Activated T-cell treated with anti-CD3 and anti-CD28 coated beads, Interleukin-2, amount 50 U/mL, for 1 hour (primary cell): Measurements from ENCODE around the gene MAGEC3.
"Not testable (repeated sequence)": the region's sequence is repeated elsewhere in the genome, so short reads cannot be mapped to it uniquely, and the experiment has no call there.

Experiments
- DNase-seq: peaks from one replicate; pipeline ENCODE4 v3.0.0-alpha.2; 2020

Gene MAGEC3, protein sequence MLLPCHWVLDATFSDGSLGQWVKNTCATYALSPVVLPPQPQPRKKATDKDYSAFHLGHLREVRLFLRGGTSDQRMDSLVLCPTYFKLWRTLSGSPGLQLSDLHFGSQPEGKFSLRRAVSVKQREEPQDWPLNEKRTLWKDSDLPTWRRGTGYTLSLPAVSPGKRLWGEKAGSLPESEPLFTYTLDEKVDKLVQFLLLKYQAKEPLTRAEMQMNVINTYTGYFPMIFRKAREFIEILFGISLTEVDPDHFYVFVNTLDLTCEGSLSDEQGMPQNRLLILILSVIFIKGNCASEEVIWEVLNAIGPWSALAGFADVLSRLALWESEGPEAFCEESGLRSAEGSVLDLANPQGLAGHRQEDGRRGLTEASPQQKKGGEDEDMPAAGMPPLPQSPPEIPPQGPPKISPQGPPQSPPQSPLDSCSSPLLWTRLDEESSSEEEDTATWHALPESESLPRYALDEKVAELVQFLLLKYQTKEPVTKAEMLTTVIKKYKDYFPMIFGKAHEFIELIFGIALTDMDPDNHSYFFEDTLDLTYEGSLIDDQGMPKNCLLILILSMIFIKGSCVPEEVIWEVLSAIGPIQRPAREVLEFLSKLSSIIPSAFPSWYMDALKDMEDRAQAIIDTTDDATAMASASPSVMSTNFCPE

DNA sequence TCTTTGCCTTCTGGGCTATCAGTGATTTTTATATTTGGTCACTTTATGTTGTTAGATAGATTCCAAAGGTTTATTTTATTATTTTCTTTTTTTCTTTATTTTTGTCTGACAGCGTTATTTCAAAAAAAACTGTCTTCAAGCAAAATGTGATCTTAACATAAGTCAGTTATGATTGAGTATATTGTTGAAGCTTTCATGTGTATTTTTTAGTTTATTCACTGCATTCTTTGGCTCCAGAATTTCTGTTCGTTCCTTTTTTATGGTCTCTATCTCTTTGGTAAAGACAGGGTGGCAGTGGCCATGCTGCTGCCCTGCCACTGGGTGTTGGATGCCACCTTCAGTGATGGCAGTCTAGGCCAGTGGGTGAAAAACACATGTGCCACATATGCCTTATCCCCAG, at the start of gene MAGEC3:
Gene MAGEC3 (plus strand): TSS at position 301 of the 400 bp plus-strand sequence. CDS start 0 bp downstream, at position 301.
- no peak for DNase-seq

DNA sequence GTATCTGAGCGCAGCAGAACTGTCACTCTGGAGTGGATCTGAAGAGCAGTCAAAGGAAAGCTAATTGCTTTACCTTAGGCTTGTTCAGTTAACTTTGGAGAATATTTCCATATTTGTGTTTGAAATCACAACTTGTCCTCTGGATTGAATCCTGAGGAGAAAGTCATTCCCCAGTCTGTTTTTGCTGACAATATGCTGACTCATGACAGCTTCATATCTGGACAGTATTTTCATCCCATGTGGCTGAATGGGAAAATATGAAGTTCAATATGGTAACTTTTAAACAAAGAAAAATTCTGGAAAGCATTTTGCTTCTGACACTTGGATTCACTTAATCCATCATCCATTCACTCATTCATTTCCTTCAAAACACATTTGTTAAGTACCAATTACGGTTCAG, 46.3 kb upstream of the MAGEC3 start:
- no peak for DNase-seq

GRCh38 chrX:141811438-141811837, 26.7 kb upstream of the MAGEC3 start:
- DNase-seq: no peak

- DNase-seq: no peak
Observed at GRCh38 chrX:141814213-141814857, 23.8 kb upstream of the MAGEC3 start.

DNA sequence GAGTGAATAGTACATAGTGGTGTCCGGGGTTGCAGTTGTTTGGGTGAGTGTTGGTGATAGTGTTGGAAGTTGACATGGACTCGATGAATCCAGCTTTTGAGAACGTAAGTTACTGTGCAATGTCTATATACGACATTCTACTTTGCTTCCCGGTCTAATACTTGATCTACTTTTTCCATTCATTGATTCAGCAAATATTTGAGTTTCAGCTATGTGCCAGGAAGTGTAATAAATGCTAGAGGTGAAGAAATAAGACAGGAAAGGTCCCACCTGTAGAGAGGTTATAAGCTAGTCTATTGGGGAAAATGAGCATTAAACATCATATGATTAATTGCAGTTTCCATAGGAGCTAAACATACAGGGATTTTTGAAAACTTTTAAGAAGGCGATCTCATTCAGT, 22.2 kb upstream of the MAGEC3 start:
- no peak for DNase-seq

GRCh38 chrX:141832247-141832646, 5.9 kb upstream of the MAGEC3 start:
- DNase-seq: no peak

- no peak for DNase-seq
Observed at GRCh38 chrX:141839856-141840255, 1.7 kb downstream of the MAGEC3 start.

GRCh38 chrX:141857479-141857878, 19.4 kb downstream of the MAGEC3 start:
- no peak for DNase-seq

GRCh38 chrX:141879616-141880015, 41.5 kb downstream of the MAGEC3 start:
- DNase-seq: no peak

- not testable (repeated sequence) for DNase-seq
Observed at GRCh38 chrX:141888811-141889210, 50.7 kb downstream of the MAGEC3 start.

DNA sequence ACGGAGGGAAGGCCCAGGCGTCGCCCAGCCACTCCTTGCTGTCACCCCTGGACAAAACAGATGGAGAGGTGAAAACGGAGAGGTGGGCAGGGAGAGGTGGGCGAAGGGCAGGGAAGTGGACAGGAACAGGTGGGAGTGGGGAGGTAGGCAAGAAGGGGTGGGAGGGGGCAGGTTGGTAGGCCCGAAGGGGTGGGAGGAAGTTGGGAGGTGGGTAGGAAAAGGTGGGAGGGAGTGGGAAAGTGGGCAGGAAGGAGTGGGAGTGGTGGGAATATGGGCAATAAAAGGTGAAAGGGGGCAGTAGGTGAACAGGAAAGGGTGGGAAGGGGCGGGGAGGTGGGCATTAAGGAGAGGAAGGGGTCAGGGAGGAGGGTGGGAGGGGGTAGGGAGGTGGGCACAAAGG, 56.6 kb downstream of the MAGEC3 start:
- no peak for DNase-seq

GRCh38 chrX:141897690-141898089, 59.6 kb downstream of the MAGEC3 start:
- no peak for DNase-seq

- DNase-seq: no peak
Observed at GRCh38 chrX:141902366-141902765, 64.2 kb downstream of the MAGEC3 start.

GRCh38 chrX:141903400-141904155, 65.5 kb downstream of the MAGEC3 start, which contains the start of gene MAGEC1:
Gene MAGEC1 (plus strand): TSS chrX:141903894. CDS start chrX:141905073, 1,179 bp downstream.
- no peak for DNase-seq

DNA sequence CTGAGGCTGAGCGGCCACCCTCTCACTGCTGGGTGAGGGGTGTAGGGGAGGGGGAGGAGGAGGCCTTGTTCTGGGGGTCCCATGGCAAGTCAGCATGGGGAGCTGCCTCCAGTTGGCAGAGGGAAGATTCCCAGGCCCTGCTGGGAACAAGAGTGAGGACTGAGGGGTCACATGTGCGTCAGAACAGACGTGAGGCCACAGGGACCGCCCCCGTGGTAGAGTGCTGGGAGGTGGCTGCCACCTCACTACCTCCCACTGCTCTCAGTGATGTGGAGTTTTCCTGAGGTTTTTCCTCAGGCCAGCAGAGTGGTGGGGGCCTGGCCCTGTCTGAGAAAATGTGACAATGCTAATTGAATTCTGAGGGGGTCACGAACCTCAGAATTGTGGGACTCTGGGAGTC, 66.1 kb downstream of the MAGEC3 start:
- DNase-seq: no peak

GRCh38 chrX:141917801-141918200, 79.7 kb downstream of the MAGEC3 start:
- DNase-seq: no peak

DNA sequence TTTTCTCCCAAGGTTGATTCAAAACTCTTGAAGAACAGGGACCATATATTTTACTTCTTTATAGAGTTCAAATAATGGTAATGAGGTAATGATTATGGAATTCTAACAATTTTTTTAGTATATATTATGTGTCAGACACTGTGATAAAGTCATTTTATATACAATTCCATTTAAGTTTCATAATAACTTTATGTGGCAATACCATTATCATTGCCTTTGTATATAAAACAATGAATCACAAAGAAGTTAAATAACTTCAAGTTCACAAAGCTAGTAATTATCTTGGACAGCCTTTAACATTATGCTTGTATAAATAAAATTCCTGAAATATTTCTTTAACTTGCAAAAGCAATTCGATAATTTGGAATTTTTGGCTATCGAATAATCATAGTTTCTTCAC, 86.2 kb downstream of the MAGEC3 start:
- no peak for DNase-seq

GRCh38 chrX:141928432-141928831, 90.3 kb downstream of the MAGEC3 start:
- no peak for DNase-seq

DNA sequence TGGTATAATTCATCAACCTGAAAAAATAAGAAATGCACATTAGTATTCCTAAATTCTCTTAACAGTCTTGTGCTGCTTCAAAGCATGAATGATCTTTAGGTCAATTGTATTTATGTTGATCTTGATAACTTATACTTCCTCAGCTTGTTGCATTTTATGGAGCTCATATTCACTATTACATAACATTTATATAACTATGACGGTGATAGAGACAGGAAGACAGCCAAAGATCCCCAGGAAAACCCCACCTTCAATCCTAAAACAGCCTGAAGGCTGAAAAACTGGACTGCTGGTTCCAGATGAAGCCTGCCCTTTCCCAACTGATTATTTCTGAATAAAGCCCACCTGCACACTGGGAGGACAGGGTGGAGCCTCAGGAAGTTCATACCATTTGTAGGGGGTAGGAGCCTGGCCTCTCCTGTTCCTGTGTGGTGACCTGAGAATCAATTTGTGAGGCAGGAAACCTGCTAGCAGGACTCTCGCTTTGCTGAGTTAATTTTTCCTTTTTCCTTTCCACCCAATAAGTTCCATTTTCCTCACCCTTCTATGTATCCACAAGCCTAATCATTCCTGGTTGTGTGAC, 96.0 kb downstream of the MAGEC3 start:
- DNase-seq: no peak

DNA sequence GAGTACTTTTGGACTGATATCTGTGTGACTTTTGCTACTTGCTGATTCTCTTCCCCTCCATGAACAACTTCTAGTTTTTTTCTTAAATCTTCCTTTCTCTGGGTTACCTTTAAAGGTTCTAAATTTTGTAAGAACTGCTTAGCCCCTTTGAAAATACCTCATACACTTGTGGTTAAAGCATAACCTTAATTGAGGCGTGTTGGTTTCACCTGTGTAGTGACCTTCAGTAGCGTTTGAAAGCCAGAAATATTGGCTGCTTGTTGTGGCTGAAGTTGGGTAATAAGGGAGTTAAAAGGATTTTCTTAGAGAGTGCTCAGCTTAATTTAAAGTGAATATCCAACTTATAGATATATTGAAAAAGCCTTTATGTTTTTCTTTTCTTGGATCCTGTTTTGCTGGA, 97.5 kb downstream of the MAGEC3 start:
- no peak for DNase-seq

DNA sequence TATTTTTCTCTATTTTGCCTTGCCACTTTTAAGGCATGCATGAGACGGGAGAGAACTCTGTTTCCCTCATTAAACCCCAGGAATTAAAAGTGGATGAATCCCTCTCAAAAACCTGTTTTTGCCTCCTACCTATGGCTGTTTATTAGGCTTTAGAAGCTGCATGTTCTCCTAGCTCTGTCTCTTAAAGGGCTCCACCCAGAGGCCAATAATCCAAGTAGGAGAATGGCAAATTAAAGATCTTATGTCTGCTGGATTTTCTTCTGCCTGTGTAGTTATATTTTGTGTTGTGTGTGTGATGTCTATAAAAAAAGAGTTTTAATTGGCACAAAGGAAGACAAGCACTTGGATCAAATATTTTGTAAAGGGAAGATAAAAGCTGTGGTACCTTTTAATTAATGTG, 98.0 kb downstream of the MAGEC3 start:
- DNase-seq: no peak

DNA sequence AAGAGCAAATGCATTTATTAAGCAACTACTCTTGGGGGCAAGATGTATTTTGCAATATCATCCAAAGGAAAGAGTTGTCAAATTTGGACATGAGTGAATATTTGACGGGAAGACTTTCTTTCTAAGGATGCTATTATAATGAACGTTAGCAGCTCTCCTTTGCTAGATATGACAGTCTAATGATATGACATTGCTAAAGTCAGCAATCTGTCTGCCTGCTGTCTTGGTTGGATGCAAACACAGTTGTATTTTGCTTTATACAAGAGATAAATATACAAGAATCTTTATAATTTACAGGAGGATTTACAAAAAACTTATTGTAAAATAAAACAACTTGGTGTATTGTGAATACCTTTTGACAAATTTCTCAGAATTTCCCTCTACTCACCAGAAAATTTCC, 103.1 kb downstream of the MAGEC3 start:
- no peak for DNase-seq

DNA sequence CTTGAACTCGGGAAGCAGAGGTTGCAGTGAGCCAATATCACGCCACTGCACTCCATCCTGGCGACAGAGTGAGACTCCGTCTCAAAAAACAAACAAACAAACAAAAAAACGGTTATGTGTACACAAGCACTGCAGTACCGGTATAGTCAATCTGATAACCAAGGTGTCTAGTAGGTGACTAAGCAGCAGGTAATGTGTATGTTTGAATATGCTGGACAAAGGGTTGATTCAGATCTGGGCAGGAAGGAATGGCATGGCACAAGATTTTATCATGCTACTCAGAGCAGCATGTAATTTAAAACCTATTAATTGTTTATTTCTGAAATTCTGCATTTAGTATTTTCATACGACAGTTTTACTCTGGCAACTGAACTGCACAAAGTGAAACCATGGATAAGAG, 107.3 kb downstream of the MAGEC3 start:
- no peak for DNase-seq
